ENCODE data around the gene SEPTIN6.

The SEPTIN6 gene

DNA sequence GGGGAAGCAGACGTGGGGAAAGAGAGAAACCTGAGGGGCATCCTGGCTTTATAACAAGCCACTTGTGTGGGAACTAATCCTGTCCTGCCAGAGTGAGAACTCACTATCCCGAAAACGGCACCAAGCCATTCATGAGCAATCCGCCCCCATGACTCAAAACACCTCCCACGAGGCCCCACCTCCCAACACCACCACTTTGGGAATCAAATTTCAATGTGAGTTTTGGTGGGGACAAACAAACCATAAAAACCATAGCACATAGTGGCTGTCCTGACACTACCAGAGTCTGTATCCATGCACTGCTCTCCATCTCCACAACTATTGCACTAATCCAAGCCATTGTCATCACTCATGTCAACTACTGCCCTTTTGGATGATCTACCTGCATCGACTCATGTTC, 28.5 kb upstream of the SEPTIN6 start:
- H3K4me3 ChIP-seq (ENCODE audit: low read depth in 1 of 5, low read length in 5 of 5) = no peak overlapping the region
- H3K36me3 ChIP-seq (ENCODE audit: control insufficient read depth in 5 of 5, insufficient read depth in 5 of 5, low read length in 5 of 5) = no peaks in the 10 kb centered on the region
- H3K27me3 ChIP-seq (ENCODE audit: control insufficient read depth in 5 of 5, insufficient read depth in 4 of 5, low read length in 5 of 5) = no peaks in the 10 kb centered on the region
- H3K9me3 ChIP-seq (ENCODE audit: control insufficient read depth in 5 of 5, low read length in 5 of 5) = peaks cover 0 to 4% (median 0%) of the 10 kb centered on the region in 5 donors
- H3K27ac ChIP-seq (ENCODE audit: low read depth, low read length) = no peak overlapping the region
- H3K9ac ChIP-seq (ENCODE audit: low read length in 5 of 5) = no peak overlapping the region
- no peaks in the 10 kb centered on the region for H3K4me1 ChIP-seq (ENCODE audit: control insufficient read depth in 5 of 5, insufficient read depth in 5 of 5, low read length in 5 of 5)

DNA sequence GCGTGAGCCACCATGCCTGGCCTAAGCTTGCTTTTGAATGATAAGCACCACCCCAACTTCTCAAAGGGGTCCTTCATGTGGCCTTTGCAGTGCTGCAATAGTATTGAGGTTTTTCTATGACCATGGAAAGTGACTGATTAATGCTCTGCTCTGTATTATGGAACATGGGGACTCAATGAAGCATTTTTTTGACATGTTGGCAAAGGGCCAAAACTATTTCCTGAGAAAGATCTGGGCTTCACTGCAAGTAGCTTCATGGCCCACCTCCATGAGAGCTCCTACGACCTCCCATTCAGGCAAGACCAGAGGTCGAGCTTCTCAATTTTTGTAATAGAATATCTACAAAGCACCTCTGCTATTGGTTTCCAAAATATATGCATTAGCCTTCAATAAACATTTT, 16.7 kb upstream of the SEPTIN6 start:
- no peak overlapping the region for H3K4me3 ChIP-seq (ENCODE audit: low read depth in 1 of 5, low read length in 5 of 5)
- no peaks in the 10 kb centered on the region for H3K9me3 ChIP-seq (ENCODE audit: control insufficient read depth in 5 of 5, low read length in 5 of 5)
- no peak overlapping the region for H3K27ac ChIP-seq (ENCODE audit: low read depth, low read length)
- H3K36me3 ChIP-seq (ENCODE audit: control insufficient read depth in 5 of 5, insufficient read depth in 5 of 5, low read length in 5 of 5) = no peaks in the 10 kb centered on the region
- H3K4me1 ChIP-seq (ENCODE audit: control insufficient read depth in 5 of 5, insufficient read depth in 5 of 5, low read length in 5 of 5) = no peaks in the 10 kb centered on the region
- H3K9ac ChIP-seq (ENCODE audit: low read length in 5 of 5) = no peak overlapping the region
- H3K27me3 ChIP-seq (ENCODE audit: control insufficient read depth in 5 of 5, insufficient read depth in 4 of 5, low read length in 5 of 5) = peaks cover 0 to 2% (median 0%) of the 10 kb centered on the region in 5 donors

DNA sequence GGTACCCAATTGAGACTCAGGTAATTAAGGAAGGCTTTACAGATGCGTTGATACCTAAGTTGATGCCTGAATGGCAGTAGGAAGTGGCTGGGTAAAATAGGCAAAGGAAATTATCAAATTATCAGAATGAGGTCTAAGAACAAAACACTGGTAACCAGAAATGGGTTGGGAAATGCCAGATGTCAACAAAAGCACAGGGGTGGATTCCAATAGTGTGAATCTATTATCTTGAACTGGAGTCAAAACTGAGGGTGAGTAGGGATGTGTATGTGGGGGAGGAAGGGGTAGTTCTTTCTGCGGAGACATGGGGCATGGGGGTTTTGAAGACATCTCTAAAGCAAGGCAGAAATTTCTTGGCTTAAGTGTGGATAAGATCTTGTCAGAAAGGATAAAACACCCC, 16.0 kb upstream of the SEPTIN6 start:
- Histone ChIP-seq H3K4me3 (ENCODE audit: low read depth in 1 of 5, low read length in 5 of 5) (no peak overlapping the region), H3K27me3 (ENCODE audit: control insufficient read depth in 5 of 5, insufficient read depth in 4 of 5, low read length in 5 of 5) (no peaks in the 10 kb centered on the region), H3K4me1 (ENCODE audit: control insufficient read depth in 5 of 5, insufficient read depth in 5 of 5, low read length in 5 of 5) (no peaks in the 10 kb centered on the region), H3K9ac (ENCODE audit: low read length in 5 of 5) (no peak overlapping the region), H3K27ac (ENCODE audit: low read depth, low read length) (no peak overlapping the region), H3K9me3 (ENCODE audit: control insufficient read depth in 5 of 5, low read length in 5 of 5) (no peaks in the 10 kb centered on the region), H3K36me3 (ENCODE audit: control insufficient read depth in 5 of 5, insufficient read depth in 5 of 5, low read length in 5 of 5) (no peaks in the 10 kb centered on the region)

DNA sequence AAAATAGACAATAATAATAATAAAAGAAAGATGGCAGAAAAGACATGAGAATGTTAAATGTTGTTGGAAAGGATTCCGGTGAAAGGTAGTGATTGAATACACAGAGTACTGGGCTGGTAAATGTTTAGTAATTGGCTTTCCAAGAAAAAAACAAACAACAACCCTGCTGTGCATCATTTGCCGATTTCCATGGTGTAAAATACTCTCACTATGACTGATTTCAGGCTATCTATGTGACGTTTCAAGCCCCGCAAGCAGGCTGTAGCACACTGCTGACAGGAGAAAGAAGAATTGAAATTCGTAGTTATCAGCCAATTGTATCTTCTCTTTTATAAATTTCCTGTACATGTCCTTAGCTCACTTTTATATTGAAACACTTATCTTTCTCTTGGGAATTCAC, 13.6 kb upstream of the SEPTIN6 start:
- no peaks in the 10 kb centered on the region for H3K4me1 ChIP-seq (ENCODE audit: control insufficient read depth in 5 of 5, insufficient read depth in 5 of 5, low read length in 5 of 5)
- no peaks in the 10 kb centered on the region for H3K27me3 ChIP-seq (ENCODE audit: control insufficient read depth in 5 of 5, insufficient read depth in 4 of 5, low read length in 5 of 5)
- H3K9ac ChIP-seq (ENCODE audit: low read length in 5 of 5) = no peak overlapping the region
- H3K27ac ChIP-seq (ENCODE audit: low read depth, low read length) = no peak overlapping the region
- no peaks in the 10 kb centered on the region for H3K9me3 ChIP-seq (ENCODE audit: control insufficient read depth in 5 of 5, low read length in 5 of 5)
- H3K4me3 ChIP-seq (ENCODE audit: low read depth in 1 of 5, low read length in 5 of 5) = no peak overlapping the region
- H3K36me3 ChIP-seq (ENCODE audit: control insufficient read depth in 5 of 5, insufficient read depth in 5 of 5, low read length in 5 of 5) = no peaks in the 10 kb centered on the region

DNA sequence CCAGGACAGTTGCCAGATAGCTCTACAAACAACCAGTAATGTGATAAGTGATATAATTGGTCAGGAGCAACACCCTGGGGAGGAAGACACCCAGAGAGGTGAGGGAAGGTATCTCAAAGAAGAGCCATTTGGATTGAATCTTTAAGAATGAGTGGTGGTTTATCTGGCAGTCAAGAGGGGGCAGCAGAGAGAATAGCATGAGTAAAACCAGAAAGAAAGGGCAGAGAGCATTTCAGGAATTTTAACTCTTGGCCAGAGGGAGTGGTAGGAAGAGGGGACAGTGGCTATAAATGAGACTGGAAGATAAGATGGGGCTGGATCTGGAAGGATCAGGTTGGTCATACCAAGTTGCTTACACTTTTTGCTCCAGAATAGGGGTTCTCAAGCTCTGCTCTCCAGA, 5.9 kb upstream of the SEPTIN6 start:
- Histone ChIP-seq H3K9ac (ENCODE audit: low read length in 5 of 5) (no peak overlapping the region), H3K4me3 (ENCODE audit: low read depth in 1 of 5, low read length in 5 of 5) (no peak overlapping the region), H3K27ac (ENCODE audit: low read depth, low read length) (no peak overlapping the region), H3K27me3 (ENCODE audit: control insufficient read depth in 5 of 5, insufficient read depth in 4 of 5, low read length in 5 of 5) (peaks cover 3 to 10% (median 6%) of the 10 kb centered on the region in 5 donors), H3K36me3 (ENCODE audit: control insufficient read depth in 5 of 5, insufficient read depth in 5 of 5, low read length in 5 of 5) (no peaks in the 10 kb centered on the region), H3K9me3 (ENCODE audit: control insufficient read depth in 5 of 5, low read length in 5 of 5) (no peaks in the 10 kb centered on the region), H3K4me1 (ENCODE audit: control insufficient read depth in 5 of 5, insufficient read depth in 5 of 5, low read length in 5 of 5) (peaks cover 0 to 3% (median 1%) of the 10 kb centered on the region in 5 donors)

DNA sequence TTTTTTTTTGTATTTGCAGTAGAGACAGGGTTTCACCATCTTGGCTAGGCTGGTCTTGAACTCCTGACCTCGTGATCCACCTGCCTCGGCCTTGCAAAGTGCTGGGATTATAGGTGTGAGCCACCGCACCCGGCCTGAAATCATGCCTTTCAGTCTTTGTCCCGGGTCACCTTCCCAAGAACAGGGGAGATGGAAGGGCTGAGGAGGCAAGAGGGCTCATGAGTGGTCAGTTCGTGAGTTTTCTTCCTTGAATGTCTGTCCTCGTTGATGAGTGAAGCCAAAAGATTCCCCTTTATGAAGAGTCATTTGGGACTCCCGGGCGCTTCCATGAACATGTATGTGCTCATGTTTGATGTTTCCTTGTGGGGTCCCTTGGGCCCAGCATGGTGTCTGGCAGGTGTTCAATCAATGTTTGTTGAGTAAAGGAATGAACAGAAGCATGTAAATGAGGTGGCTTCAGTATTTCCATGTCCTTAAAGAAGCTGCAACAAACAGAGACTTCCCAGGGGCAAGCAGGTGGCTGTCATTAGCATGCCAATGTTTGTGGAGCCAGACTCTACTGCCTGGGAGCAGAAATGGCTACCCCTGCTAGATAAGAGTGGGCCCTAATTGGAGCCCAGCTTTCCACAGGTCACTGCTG, 3.4 kb upstream of the SEPTIN6 start:
- no peaks in the 10 kb centered on the region for H3K9me3 ChIP-seq (ENCODE audit: control insufficient read depth in 5 of 5, low read length in 5 of 5)
- peaks cover 3 to 14% (median 6%) of the 10 kb centered on the region in 5 donors for H3K27me3 ChIP-seq (ENCODE audit: control insufficient read depth in 5 of 5, insufficient read depth in 4 of 5, low read length in 5 of 5)
- no peak overlapping the region for H3K27ac ChIP-seq (ENCODE audit: low read depth, low read length)

DNA sequence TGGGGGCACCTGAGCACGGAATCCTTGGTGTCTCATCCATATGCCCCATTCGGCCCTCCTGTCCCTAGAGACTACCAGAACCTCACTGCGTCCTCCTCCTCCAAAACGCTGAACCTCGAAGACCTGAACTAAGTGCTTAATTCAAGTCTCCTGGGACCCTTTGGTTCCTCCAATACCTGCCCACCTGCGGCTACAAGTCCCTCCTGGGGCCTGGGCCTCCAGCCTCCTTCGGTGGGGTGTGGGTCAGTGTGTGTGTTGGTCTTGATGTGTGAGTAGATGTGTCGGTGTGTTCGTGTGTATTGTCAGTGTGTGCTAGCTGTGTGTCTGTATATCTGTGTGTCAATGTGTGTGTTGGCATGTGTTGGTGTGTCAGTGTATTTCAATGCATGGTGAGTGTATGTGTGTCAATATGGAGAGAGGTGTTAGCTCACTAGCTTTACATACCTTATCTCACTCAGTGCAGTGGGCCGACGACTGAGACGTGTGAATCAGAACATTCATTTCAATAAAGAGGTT, 2.6 kb upstream of the SEPTIN6 start:
- Histone ChIP-seq H3K4me3 (ENCODE audit: low read depth in 1 of 5, low read length in 5 of 5) (no peak overlapping the region), H3K36me3 (ENCODE audit: control insufficient read depth in 5 of 5, insufficient read depth in 5 of 5, low read length in 5 of 5) (no peaks in the 10 kb centered on the region), H3K4me1 (ENCODE audit: control insufficient read depth in 5 of 5, insufficient read depth in 5 of 5, low read length in 5 of 5) (peaks cover 0 to 21% (median 14%) of the 10 kb centered on the region in 5 donors), H3K9me3 (ENCODE audit: control insufficient read depth in 5 of 5, low read length in 5 of 5) (no peaks in the 10 kb centered on the region), H3K27me3 (ENCODE audit: control insufficient read depth in 5 of 5, insufficient read depth in 4 of 5, low read length in 5 of 5) (peaks cover 3 to 14% (median 6%) of the 10 kb centered on the region in 5 donors), H3K9ac (ENCODE audit: low read length in 5 of 5) (no peak overlapping the region), H3K27ac (ENCODE audit: low read depth, low read length) (no peak overlapping the region)

More for the DNA sequence above, 3.4 kb upstream of the SEPTIN6 start:
- H3K4me1 ChIP-seq (ENCODE audit: control insufficient read depth in 5 of 5, insufficient read depth in 5 of 5, low read length in 5 of 5) = peaks cover 0 to 17% (median 10%) of the 10 kb centered on the region in 5 donors
- no peak overlapping the region for H3K4me3 ChIP-seq (ENCODE audit: low read depth in 1 of 5, low read length in 5 of 5)
- H3K36me3 ChIP-seq (ENCODE audit: control insufficient read depth in 5 of 5, insufficient read depth in 5 of 5, low read length in 5 of 5) = no peaks in the 10 kb centered on the region
- no peak overlapping the region for H3K9ac ChIP-seq (ENCODE audit: low read length in 5 of 5)

DNA sequence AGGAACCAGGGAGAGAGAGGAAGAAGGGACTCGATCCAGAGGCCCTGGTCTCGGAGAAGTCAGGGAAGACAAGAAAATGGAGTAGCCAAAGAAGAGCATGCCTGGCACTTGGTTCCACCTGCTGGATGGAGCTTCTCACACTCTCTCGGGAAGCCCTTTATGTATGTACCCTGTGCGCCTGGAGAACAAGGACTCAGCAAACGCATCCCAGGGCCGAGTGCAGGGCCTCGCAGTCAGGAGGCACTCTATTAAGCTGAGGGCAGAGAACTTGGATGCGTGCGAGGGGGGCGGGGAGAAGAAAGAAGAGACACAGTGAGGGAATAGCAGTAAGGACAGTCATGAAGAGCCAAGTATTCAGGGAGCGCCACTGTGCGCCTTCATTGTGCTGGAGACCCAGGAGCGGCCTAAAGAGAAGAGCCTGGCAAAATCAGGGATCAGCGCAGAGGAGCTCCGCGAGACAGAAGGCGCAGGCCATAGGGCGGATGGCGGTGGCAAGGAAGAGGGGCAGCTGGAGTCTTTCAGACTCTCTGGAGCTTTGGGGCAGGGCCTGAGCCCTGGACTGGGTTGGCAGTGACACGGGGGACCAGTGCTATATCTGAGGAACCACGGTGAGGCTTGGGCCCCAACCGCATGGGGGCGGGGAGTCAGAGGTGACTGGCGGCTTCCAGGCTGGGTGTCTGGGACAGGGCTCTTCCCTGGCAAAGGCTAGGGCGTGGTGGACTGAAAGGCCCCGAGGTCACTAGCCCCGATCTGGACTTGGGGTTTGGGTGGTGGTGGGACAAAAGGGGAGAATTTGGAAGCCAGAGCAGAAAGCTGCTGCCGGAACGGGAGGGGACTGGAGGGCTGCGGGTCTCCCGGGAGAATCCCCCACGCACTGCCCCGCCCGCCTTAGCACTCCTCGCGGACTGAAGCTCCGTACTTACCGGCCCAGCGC, 1.9 kb upstream of the SEPTIN6 start:
- Histone ChIP-seq H3K27me3 (ENCODE audit: control insufficient read depth in 5 of 5, insufficient read depth in 4 of 5, low read length in 5 of 5) (peaks cover 3 to 14% (median 6%) of the 10 kb centered on the region in 5 donors), H3K27ac (ENCODE audit: low read depth, low read length) (no peak overlapping the region), H3K36me3 (ENCODE audit: control insufficient read depth in 5 of 5, insufficient read depth in 5 of 5, low read length in 5 of 5) (no peaks in the 10 kb centered on the region)

DNA sequence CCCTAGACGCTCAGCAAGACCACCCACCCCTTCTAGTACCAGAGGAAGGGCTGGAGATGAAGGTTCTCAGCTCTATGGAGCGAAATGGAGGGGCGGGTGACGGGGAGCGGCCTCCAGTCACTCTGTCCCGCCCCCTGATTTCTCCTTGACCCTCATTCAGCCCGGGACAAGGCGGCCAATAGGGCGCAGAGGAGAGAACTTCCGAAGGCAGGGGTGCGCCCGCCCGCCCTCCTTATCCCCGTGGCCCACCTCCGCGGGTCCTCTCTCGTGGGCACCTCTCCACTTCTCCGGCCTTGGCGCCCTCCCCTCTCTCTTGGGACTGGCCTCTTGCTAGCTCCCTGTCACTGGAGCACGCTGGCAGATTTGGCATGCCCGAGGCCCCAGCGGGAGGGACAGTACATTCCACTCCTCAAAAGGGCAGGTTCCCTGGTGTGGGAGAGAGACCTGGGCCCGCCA, 1.1 kb upstream of the SEPTIN6 start:
- Histone ChIP-seq H3K27me3 (ENCODE audit: control insufficient read depth in 5 of 5, insufficient read depth in 4 of 5, low read length in 5 of 5) (peaks cover 3 to 14% (median 6%) of the 10 kb centered on the region in 5 donors), H3K4me1 (ENCODE audit: control insufficient read depth in 5 of 5, insufficient read depth in 5 of 5, low read length in 5 of 5) (peaks cover 0 to 21% (median 14%) of the 10 kb centered on the region in 5 donors)

More for the DNA sequence above, 1.9 kb upstream of the SEPTIN6 start:
- Histone ChIP-seq H3K9me3 (ENCODE audit: control insufficient read depth in 5 of 5, low read length in 5 of 5) (no peaks in the 10 kb centered on the region), H3K4me1 (ENCODE audit: control insufficient read depth in 5 of 5, insufficient read depth in 5 of 5, low read length in 5 of 5) (peaks cover 0 to 21% (median 14%) of the 10 kb centered on the region in 5 donors), H3K9ac (ENCODE audit: low read length in 5 of 5) (no peak overlapping the region), H3K4me3 (ENCODE audit: low read depth in 1 of 5, low read length in 5 of 5) (no peak overlapping the region)

More for the DNA sequence above, 1.1 kb upstream of the SEPTIN6 start:
- H3K36me3 ChIP-seq (ENCODE audit: control insufficient read depth in 5 of 5, insufficient read depth in 5 of 5, low read length in 5 of 5) = no peaks in the 10 kb centered on the region
- peak overlapping the region; percentile 56 to 81 (median 73) for H3K4me3 ChIP-seq (ENCODE audit: low read depth in 1 of 5, low read length in 5 of 5)
- no peak overlapping the region for H3K27ac ChIP-seq (ENCODE audit: low read depth, low read length)
- H3K9ac ChIP-seq (ENCODE audit: low read length in 5 of 5) = no peak overlapping the region
- no peaks in the 10 kb centered on the region for H3K9me3 ChIP-seq (ENCODE audit: control insufficient read depth in 5 of 5, low read length in 5 of 5)
